ENCODE measurements around the gene PRDM10. TPM values are rescaled to one million over a fixed set of nuclear protein-coding genes. Genes with fewer than 3 reads are reported as not detected.

PRDM10 gene
- total and polyA plus RNA-seq, 12 donors = 0.75 to 5.4 (median 3.5) TPM

DNA sequence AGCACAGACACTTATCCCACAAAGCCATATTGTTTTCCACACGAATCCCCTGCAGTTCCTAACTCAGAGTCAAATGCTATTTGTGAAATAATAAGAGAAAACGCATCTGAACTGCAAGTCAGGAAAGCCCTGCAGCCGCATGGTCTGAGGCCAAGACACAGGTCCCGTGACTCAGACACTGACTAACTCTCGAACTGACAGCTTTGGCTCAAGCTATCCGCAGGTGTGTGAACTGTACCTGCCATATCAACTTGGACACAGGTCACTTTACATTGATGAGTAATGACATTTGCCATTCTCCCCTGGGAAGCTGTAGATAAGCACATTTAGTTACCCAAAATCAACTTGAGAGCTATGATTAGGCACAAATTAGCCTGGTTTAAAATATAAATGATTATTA lies 72.3 kb downstream of the PRDM10 start:
- Histone ChIP-seq H3K36me3 (peaks cover 0 to 71% (median 21%) of the 10 kb centered on the region in 9 donors), H3K4me1 (peaks cover 0 to 14% (median 0%) of the 10 kb centered on the region in 9 donors), H3K27me3 (no peaks in the 10 kb centered on the region), H3K9me3 (no peaks in the 10 kb centered on the region), H3K27ac (no peak overlapping the region), H3K4me3 (no peak overlapping the region)
- DNase-seq = no peak
- WGBS, 2 donors = 87% methylated on average over 6 of the region's 6 CpGs
- no peak for ATAC-seq
- intact Hi-C loops (cut with DNase I) = no loop called here
- TF ChIP-seq, protein P1, sequence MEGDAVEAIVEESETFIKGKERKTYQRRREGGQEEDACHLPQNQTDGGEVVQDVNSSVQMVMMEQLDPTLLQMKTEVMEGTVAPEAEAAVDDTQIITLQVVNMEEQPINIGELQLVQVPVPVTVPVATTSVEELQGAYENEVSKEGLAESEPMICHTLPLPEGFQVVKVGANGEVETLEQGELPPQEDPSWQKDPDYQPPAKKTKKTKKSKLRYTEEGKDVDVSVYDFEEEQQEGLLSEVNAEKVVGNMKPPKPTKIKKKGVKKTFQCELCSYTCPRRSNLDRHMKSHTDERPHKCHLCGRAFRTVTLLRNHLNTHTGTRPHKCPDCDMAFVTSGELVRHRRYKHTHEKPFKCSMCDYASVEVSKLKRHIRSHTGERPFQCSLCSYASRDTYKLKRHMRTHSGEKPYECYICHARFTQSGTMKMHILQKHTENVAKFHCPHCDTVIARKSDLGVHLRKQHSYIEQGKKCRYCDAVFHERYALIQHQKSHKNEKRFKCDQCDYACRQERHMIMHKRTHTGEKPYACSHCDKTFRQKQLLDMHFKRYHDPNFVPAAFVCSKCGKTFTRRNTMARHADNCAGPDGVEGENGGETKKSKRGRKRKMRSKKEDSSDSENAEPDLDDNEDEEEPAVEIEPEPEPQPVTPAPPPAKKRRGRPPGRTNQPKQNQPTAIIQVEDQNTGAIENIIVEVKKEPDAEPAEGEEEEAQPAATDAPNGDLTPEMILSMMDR (IDR thresholded peaks at IDR 0.05) = no peak

DNA sequence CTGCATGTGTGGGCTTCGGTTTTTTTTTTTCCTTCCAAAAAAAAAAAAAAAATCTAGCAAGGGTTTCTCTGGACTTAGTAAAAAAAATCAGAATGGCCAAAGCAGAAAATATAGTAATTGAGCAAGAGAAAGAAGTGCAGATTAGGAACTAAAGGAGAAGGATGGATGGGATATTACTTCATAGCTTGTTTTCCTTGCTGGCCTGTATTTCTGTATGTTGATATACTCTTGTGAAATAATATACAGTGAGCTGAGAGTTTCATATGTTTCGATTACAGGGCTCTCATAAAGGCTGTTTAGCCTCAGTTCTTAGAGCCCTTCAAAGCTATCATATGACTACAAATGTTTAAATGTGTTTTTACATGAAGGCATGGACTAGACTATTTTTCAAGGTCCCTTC lies 72.9 kb downstream of the PRDM10 start:
- 90 to 93% methylated on average over 2 of the region's 2 CpGs for WGBS, 2 donors
- H3K4me3 ChIP-seq = no peak overlapping the region
- H3K4me1 ChIP-seq = peaks cover 0 to 14% (median 0%) of the 10 kb centered on the region in 9 donors
- intact Hi-C loops (cut with DNase I) = loop anchor here in 1 of 10 donors (5.0 kb wide), 1 partner anchor 203 kb away; no protein-coding TSS in a partner anchor
- DNase-seq (no peak), ATAC-seq (no peak)
- peaks cover 0 to 72% (median 21%) of the 10 kb centered on the region in 9 donors for H3K36me3 ChIP-seq
- no peaks in the 10 kb centered on the region for H3K9me3 ChIP-seq
- H3K27me3 ChIP-seq = no peaks in the 10 kb centered on the region
- TF ChIP-seq, protein P1 (IDR thresholded peaks at IDR 0.05) = no peak
- H3K27ac ChIP-seq = no peak overlapping the region

DNA sequence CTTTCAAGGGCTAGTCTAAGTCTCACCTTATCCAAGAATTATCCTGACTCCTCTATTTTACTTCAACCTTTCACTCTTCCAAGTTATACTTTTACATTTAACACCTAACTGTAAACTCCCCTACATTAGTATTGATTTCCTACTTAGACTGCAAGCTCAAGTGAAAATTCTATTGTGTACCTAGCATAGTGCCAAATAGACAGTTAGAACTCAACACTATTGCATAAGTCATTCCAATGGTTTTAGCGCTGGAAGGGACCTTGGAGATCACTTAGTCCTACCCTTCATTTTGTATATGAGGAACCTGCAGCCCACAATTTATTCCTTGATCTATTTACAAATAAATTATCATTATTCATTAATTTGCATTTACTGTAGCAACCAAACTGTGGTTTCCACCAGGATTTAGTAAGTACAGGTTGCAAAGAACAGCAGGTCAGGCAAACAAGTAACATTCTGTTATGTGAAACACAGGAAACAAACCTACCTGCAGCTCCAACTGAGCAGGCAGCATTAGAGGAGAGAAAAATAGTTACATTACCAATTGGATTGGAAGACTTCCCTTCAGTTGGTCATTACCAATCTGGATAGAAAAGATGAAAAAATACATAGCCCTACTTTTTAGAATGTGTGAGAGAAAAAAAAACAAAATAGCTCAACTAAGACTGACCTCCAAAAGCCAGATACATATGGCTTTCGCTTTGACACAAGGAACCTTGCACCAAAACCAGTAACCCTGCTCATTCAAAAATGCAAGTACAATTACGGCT lies 73.5 kb downstream of the PRDM10 start:
- DNase-seq (no peak), ATAC-seq (no peak)
- Histone ChIP-seq H3K27me3 (no peaks in the 10 kb centered on the region), H3K4me1 (peaks cover 0 to 14% (median 0%) of the 10 kb centered on the region in 9 donors), H3K4me3 (no peak overlapping the region), H3K27ac (no peak overlapping the region), H3K9me3 (no peaks in the 10 kb centered on the region), H3K36me3 (peaks cover 0 to 72% (median 21%) of the 10 kb centered on the region in 9 donors)
- TF ChIP-seq, protein P1 (IDR thresholded peaks at IDR 0.05) = no peak
- intact Hi-C loops (cut with DNase I) = loop anchor here in 1 of 10 donors (5.0 kb wide), 1 partner anchor 203 kb away; no protein-coding TSS in a partner anchor
- WGBS, 2 donors = 96% methylated on average over 3 of the region's 3 CpGs

DNA sequence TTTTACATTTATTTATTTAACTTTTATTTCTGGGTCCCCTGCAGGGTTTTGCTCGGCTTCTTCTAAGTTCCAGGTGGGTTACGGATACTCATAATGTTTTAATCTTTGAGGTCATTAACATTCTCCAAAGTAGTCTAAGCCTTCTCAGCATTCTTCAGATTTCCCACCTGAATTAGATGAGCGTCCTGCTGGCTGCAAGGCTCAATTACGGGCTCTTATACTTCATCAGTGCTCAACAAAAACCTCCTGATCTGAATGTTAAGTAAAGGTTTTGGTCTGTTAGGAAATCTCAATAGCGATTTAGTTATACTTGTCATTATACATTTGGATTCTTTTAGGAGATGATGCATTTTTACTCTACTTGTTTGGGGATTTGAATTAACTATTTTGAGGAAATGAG lies 80.0 kb downstream of the PRDM10 start:
- Histone ChIP-seq H3K27ac (no peak overlapping the region), H3K4me1 (peaks cover 0 to 5% (median 0%) of the 10 kb centered on the region in 9 donors), H3K27me3 (no peaks in the 10 kb centered on the region), H3K36me3 (peaks cover 0 to 65% (median 5%) of the 10 kb centered on the region in 9 donors), H3K4me3 (no peak overlapping the region), H3K9me3 (no peaks in the 10 kb centered on the region)
- DNase-seq = no peak
- ATAC-seq = no peak
- TF ChIP-seq, protein P1 (IDR thresholded peaks at IDR 0.05) = no peak
- WGBS, 2 donors = 93 to 95% methylated on average over 5 of the region's 5 CpGs
- intact Hi-C loops (cut with DNase I) = loop anchor here in 7 of 10 donors (1.0 to 5.0 kb wide), 4 partner anchors 210 to 211 kb away; no protein-coding TSS in a partner anchor

All from heart right ventricle (tissue), 16 donors.